Medulla oblongata (tissue), 1 donor: ENCODE measurements around the gene DEPP1.
"Not testable (repeated sequence)": the region's sequence is repeated elsewhere in the genome, so short reads cannot be mapped to it uniquely, and the experiment has no call there.

Experiments
- DNase-seq: peaks from one replicate; pipeline ENCODE4 v3.0.0-alpha.2; 2015; ENCODE audit errors: extremely low spot score

Gene DEPP1

GRCh38 chr10:44978570-44979280 lies at the start of gene DEPP1:
DEPP1 (minus strand) TSS chr10:44978809; CDS start chr10:44978030, 779 bp downstream.
- peak; percentile 85 for DNase-seq

- no peak for DNase-seq
Measured at GRCh38 chr10:45023426-45023825, 44.8 kb upstream of the DEPP1 start.

GRCh38 chr10:45015590-45015989 lies 37.0 kb upstream of the DEPP1 start:
- DNase-seq: no peak

- DNase-seq: not testable (repeated sequence)
Measured at GRCh38 chr10:45014557-45014956, 35.9 kb upstream of the DEPP1 start.

GRCh38 chr10:45008524-45009161 lies 30.0 kb upstream of the DEPP1 start:
- peak; percentile 96 for DNase-seq

GRCh38 chr10:45006276-45007030 lies 27.8 kb upstream of the DEPP1 start:
- DNase-seq: no peak

- DNase-seq: no peak
Measured at GRCh38 chr10:45005284-45005683, 26.7 kb upstream of the DEPP1 start.

GRCh38 chr10:45004661-45005060 lies 26.1 kb upstream of the DEPP1 start:
- no peak for DNase-seq

- no peak for DNase-seq
Measured at GRCh38 chr10:45003432-45004000, 24.9 kb upstream of the DEPP1 start.

- DNase-seq: peak; percentile 67
Measured at GRCh38 chr10:45001381-45002148, 23.0 kb upstream of the DEPP1 start.

GRCh38 chr10:45000752-45001380 lies 22.3 kb upstream of the DEPP1 start, which contains the start of gene ZNF22:
ZNF22 (plus strand) TSS chr10:45000923; CDS start chr10:45003369, 2,446 bp downstream.
- peak; percentile 68 for DNase-seq

- DNase-seq: no peak
Measured at GRCh38 chr10:45000138-45000751, 21.6 kb upstream of the DEPP1 start.

- no peak for DNase-seq
Measured at GRCh38 chr10:44998146-44998631, 19.6 kb upstream of the DEPP1 start.

GRCh38 chr10:44997105-44997748 lies 18.6 kb upstream of the DEPP1 start:
- no peak for DNase-seq

GRCh38 chr10:44995914-44996669 lies 17.5 kb upstream of the DEPP1 start:
- peak; percentile 80 for DNase-seq

- no peak for DNase-seq
Measured at GRCh38 chr10:44995581-44995913, 16.9 kb upstream of the DEPP1 start.

- no peak for DNase-seq
Measured at GRCh38 chr10:44994752-44995530, 16.3 kb upstream of the DEPP1 start.
